GM06990 (cell line): ENCODE measurements around the gene SEPHS2.

Experiments used
- DNase-seq: peaks from one replicate; pipeline ENCODE4 v3.0.0-alpha.2; 2011; ENCODE audit not compliant: insufficient read length; ENCODE audit errors: extremely low read depth
- H3K27me3 ChIP-seq: replicated peaks from 2 replicates; pipeline ENCODE4 v1.6.0; 2011; ENCODE audit warnings: low read length; ENCODE audit not compliant: control insufficient read depth, insufficient read depth
- H3K36me3 ChIP-seq: 2 replicates; pipeline ENCODE4 v1.5.1; 2011; ENCODE audit warnings: low read length; ENCODE audit not compliant: control insufficient read depth, insufficient read depth
- H3K4me3 ChIP-seq: replicated peaks from 2 replicates; pipeline ENCODE4 v1.5.1; 2011; ENCODE audit warnings: low read depth, mild to moderate bottlenecking, control low read depth, low read length
- CTCF ChIP-seq: IDR thresholded peaks from 2 replicates; pipeline ENCODE4 v1.5.1; 2011; ENCODE audit warnings: low read length, control low read depth, mild to moderate bottlenecking, inconsistent platforms; ENCODE audit not compliant: insufficient read depth, poor library complexity, severe bottlenecking

The SEPHS2 gene

GRCh38 chr16:30395992-30396585, 49.6 kb downstream of the SEPHS2 start:
- no peak for DNase-seq

GRCh38 chr16:30395155-30395991, 50.3 kb downstream of the SEPHS2 start, which contains the start of gene ZNF48:
Gene ZNF48 (plus strand): TSS chr16:30395420. CDS start chr16:30395795, 375 bp downstream.
- Histone ChIP-seq H3K36me3 (peaks cover 4% of the 10 kb centered on the region), H3K27me3 (no peaks in the 10 kb centered on the region), H3K4me3 (peak within 1 kb of the TSS; percentile 83)
- TF ChIP-seq CTCF = no peak
- DNase-seq = peak; percentile 81

More at GRCh38 chr16:30395992-30396585, 49.6 kb downstream of the SEPHS2 start:
- TF ChIP-seq CTCF = no peak
- Histone ChIP-seq H3K4me3 (peak overlapping the region; percentile 83), H3K27me3 (no peaks in the 10 kb centered on the region), H3K36me3 (peaks cover 4% of the 10 kb centered on the region)

- Histone ChIP-seq H3K27me3 (no peaks in the 10 kb centered on the region), H3K4me3 (peak overlapping the region; percentile 83), H3K36me3 (peaks cover 4% of the 10 kb centered on the region)
- no peak for TF ChIP-seq CTCF
- DNase-seq = no peak
These were observed 51.0 kb downstream of the SEPHS2 start for GRCh38 chr16:30394592-30395154.
